Measurements from ENCODE around the gene SRXN1.

DNA sequence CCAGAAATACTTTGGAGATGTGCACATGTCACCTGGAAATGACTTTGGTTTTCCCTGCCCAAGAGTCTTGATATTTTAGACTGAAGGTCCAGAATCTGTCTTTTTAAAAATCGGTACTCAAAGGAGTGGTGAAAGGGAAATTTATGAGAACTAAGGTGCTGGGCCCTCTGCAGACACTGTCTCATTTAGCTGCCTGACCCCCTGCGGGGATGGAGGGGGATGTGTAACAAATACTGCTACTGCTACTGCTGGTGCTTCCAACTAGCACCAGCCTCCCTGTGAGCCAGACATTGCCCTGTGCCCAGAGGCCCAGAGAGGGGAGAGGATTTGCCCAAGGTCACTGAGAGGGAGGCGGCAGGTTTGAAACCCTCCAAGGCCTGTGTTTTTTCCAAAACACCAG is 15.6 kb upstream of the SRXN1 start:
- TF ChIP-seq CTCF (IDR thresholded peaks at IDR 0.05 in 2 of 3, conservative IDR thresholded peaks at IDR 0.05 in 1 of 3; ENCODE audit: insufficient read depth in 2 of 3, low read depth in 1 of 3, low read length in 3 of 3) = no peak
- TF ChIP-seq ZNF740 (CRISPR knock-in tag; IDR thresholded peaks at IDR 0.05) = no peak
- no peak for TF ChIP-seq ZNF740 (tag; IDR thresholded peaks at IDR 0.05)
- TF ChIP-seq E2F5 (CRISPR knock-in tag; IDR thresholded peaks at IDR 0.05) = no peak
- no peak for TF ChIP-seq FOXM1 (IDR thresholded peaks at IDR 0.05; ENCODE audit: low read depth)
- TF ChIP-seq FOXM1 (CRISPR knock-in tag; IDR thresholded peaks at IDR 0.05; ENCODE audit: low read depth) = no peak
- no peak for TF ChIP-seq CREM (IDR thresholded peaks at IDR 0.05; ENCODE audit: low read depth)
- no peak for TF ChIP-seq EP300 (IDR thresholded peaks at IDR 0.05; ENCODE audit: low read length)
- TF ChIP-seq TAF7 (tag; IDR thresholded peaks at IDR 0.05) = no peak
- TF ChIP-seq LCOR (CRISPR knock-in tag; IDR thresholded peaks at IDR 0.05) = no peak

Measured in K562 (cell line).